ENCODE data around the gene MRPL1. TPM values are rescaled to one million over a fixed set of nuclear protein-coding genes. Genes with fewer than 3 reads are reported as not detected.
A peak's percentile ranks its signal among the peaks of the same experiment; 100 is the strongest.

MRPL1 gene
- total RNA-seq, 4 donors from 2014 or later, result 29.2 to 52.0 (median 31.5) TPM

GRCh38 chr4:77989968-77990367, 127.3 kb downstream of the MRPL1 start:
- no peaks in the 10 kb centered on the region for H3K27me3 ChIP-seq
- no peak for TF ChIP-seq CTCF (IDR thresholded peaks at IDR 0.05 in 4 of 5, conservative IDR thresholded peaks at IDR 0.05 in 1 of 5)
- no peak for TF ChIP-seq POLR2A (IDR thresholded peaks at IDR 0.05)
- in situ Hi-C loops (cut with MboI; ENCODE audit: low sequenced_read_pairs in 4 of 4) (no loop called here), intact Hi-C loops (cut with DNase I; ENCODE audit: low total_unique reads) (no loop called here)
- H3K4me3 ChIP-seq, result no peak overlapping the region
- DNase-seq, result no peak
- H3K4me1 ChIP-seq, result peaks cover 0 to 4% of the 10 kb centered on the region in 2 donors
- no peak for ATAC-seq
- no peak overlapping the region for H3K27ac ChIP-seq
- H3K36me3 ChIP-seq, result no peaks in the 10 kb centered on the region
- H3K9me3 ChIP-seq, result no peaks in the 10 kb centered on the region

GRCh38 chr4:77990456-77990855, 127.8 kb downstream of the MRPL1 start:
- H3K27me3 ChIP-seq, result no peaks in the 10 kb centered on the region
- H3K4me3 ChIP-seq, result no peak overlapping the region
- H3K36me3 ChIP-seq, result no peaks in the 10 kb centered on the region
- no peaks in the 10 kb centered on the region for H3K9me3 ChIP-seq
- no peak for ATAC-seq
- peaks cover 0 to 4% of the 10 kb centered on the region in 2 donors for H3K4me1 ChIP-seq
- no peak for TF ChIP-seq CTCF (IDR thresholded peaks at IDR 0.05 in 4 of 5, conservative IDR thresholded peaks at IDR 0.05 in 1 of 5)
- no peak for TF ChIP-seq POLR2A (IDR thresholded peaks at IDR 0.05)
- H3K27ac ChIP-seq, result no peak overlapping the region
- intact Hi-C loops (cut with DNase I; ENCODE audit: low total_unique reads), result no loop called here
- in situ Hi-C loops (cut with MboI; ENCODE audit: low sequenced_read_pairs in 4 of 4), result no loop called here
- no peak for DNase-seq

GRCh38 chr4:77990904-77991358, 128.3 kb downstream of the MRPL1 start:
- Histone ChIP-seq H3K27me3 (no peaks in the 10 kb centered on the region), H3K36me3 (no peaks in the 10 kb centered on the region), H3K9me3 (no peaks in the 10 kb centered on the region), H3K27ac (no peak overlapping the region), H3K4me1 (peaks cover 0 to 4% of the 10 kb centered on the region in 2 donors), H3K4me3 (no peak overlapping the region)
- TF ChIP-seq POLR2A (IDR thresholded peaks at IDR 0.05), result no peak
- TF ChIP-seq CTCF (IDR thresholded peaks at IDR 0.05 in 4 of 5, conservative IDR thresholded peaks at IDR 0.05 in 1 of 5), result no peak
- DNase-seq, result no peak
- in situ Hi-C loops (cut with MboI; ENCODE audit: low sequenced_read_pairs in 4 of 4), result no loop called here
- ATAC-seq, result no peak
- intact Hi-C loops (cut with DNase I; ENCODE audit: low total_unique reads), result no loop called here

GRCh38 chr4:77992581-77992980, 130.0 kb downstream of the MRPL1 start:
- Histone ChIP-seq H3K36me3 (no peaks in the 10 kb centered on the region), H3K27ac (no peak overlapping the region), H3K9me3 (no peaks in the 10 kb centered on the region), H3K27me3 (no peaks in the 10 kb centered on the region), H3K4me3 (no peak overlapping the region), H3K4me1 (peaks cover 0 to 4% of the 10 kb centered on the region in 2 donors)
- intact Hi-C loops (cut with DNase I; ENCODE audit: low total_unique reads), result no loop called here
- no peak for DNase-seq
- ATAC-seq, result no peak
- no peak for TF ChIP-seq POLR2A (IDR thresholded peaks at IDR 0.05)
- TF ChIP-seq CTCF (IDR thresholded peaks at IDR 0.05 in 4 of 5, conservative IDR thresholded peaks at IDR 0.05 in 1 of 5), result no peak
- in situ Hi-C loops (cut with MboI; ENCODE audit: low sequenced_read_pairs in 4 of 4), result no loop called here

GRCh38 chr4:77994194-77994721, 131.6 kb downstream of the MRPL1 start:
- in situ Hi-C loops (cut with MboI; ENCODE audit: low sequenced_read_pairs in 4 of 4), result no loop called here
- H3K27ac ChIP-seq, result no peak overlapping the region
- no peaks in the 10 kb centered on the region for H3K27me3 ChIP-seq
- no peak for DNase-seq
- no peak overlapping the region for H3K4me3 ChIP-seq
- intact Hi-C loops (cut with DNase I; ENCODE audit: low total_unique reads), result no loop called here
- peak in 1 of 2 donors; percentile 39 for ATAC-seq
- H3K36me3 ChIP-seq, result no peaks in the 10 kb centered on the region
- TF ChIP-seq POLR2A (IDR thresholded peaks at IDR 0.05) (no peak), CTCF (IDR thresholded peaks at IDR 0.05 in 4 of 5, conservative IDR thresholded peaks at IDR 0.05 in 1 of 5) (peak in 3 of 5 experiments; percentile 28 to 58 (median 39))
- H3K9me3 ChIP-seq, result no peaks in the 10 kb centered on the region
- peaks cover 0 to 4% of the 10 kb centered on the region in 2 donors for H3K4me1 ChIP-seq
